ENCODE data around the gene NTRK1. TPM values are rescaled to one million over a fixed set of nuclear protein-coding genes. Genes with fewer than 3 reads are reported as not detected.
A peak's percentile ranks its signal among the peaks of the same experiment; 100 is the strongest.

Gene NTRK1
- total and polyA plus RNA-seq, 3 experiments from 2014 or later: 2.9 to 3.0 TPM; not detected in 1

- Mint-ChIP-seq H3K4me3 (no peak overlapping the region), H3K4me1 (peaks cover 11 to 22% (median 17%) of the 10 kb centered on the region in 3 donors), H3K27me3 (peaks cover 33 to 76% of the 10 kb centered on the region in 2 donors), H3K9me3 (no peaks in the 10 kb centered on the region), H3K36me3 (peaks cover 0 to 6% (median 2%) of the 10 kb centered on the region in 3 donors), H3K27ac (no peak overlapping the region)
- H3K36me3 ChIP-seq (ENCODE audit: insufficient read depth, low read length): no peaks in the 10 kb centered on the region
- H3K27me3 ChIP-seq (ENCODE audit: insufficient read depth, low read length, poor library complexity, severe bottlenecking): peaks cover 17% of the 10 kb centered on the region
- no peak overlapping the region for H3K27ac ChIP-seq (ENCODE audit: low read depth, low read length)
- ChIA-PET POLR2A (interaction anchor here (0.8 kb wide), 1 partner anchor 10 kb away, joined by 3 read pairs; no protein-coding TSS in a partner anchor), CTCF (interaction anchor here (0.9 to 6.2 kb wide), 21 partner anchors 8 to 178 kb away, joined by 3 to 109 read pairs (median 4); partner anchors contain the start of genes INSRR, NTRK1 and SH2D2A)
- peaks cover 3% of the 10 kb centered on the region for H3K4me1 ChIP-seq (ENCODE audit: insufficient read depth, low read length)
- H3K4me3 ChIP-seq (ENCODE audit: low read length): no peak overlapping the region
- H3K9me3 ChIP-seq (ENCODE audit: low read length): no peaks in the 10 kb centered on the region
- DNase-seq: peak in 1 of 5 donors; percentile 19
These were observed 21.1 kb upstream of the NTRK1 start for GRCh38 chr1:156839426-156840109.

GRCh38 chr1:156840186-156840897, 20.3 kb upstream of the NTRK1 start:
- no peak overlapping the region for H3K4me3 ChIP-seq (ENCODE audit: low read length)

GRCh38 chr1:156840898-156841279, 19.8 kb upstream of the NTRK1 start:
- DNase-seq: no peak
- Mint-ChIP-seq H3K36me3 (peaks cover 0 to 6% (median 2%) of the 10 kb centered on the region in 3 donors), H3K9me3 (no peaks in the 10 kb centered on the region), H3K4me1 (peaks cover 14 to 28% (median 16%) of the 10 kb centered on the region in 3 donors), H3K4me3 (no peak overlapping the region), H3K27me3 (peaks cover 38 to 76% of the 10 kb centered on the region in 2 donors), H3K27ac (no peak overlapping the region)
- H3K4me1 ChIP-seq (ENCODE audit: insufficient read depth, low read length): peaks cover 10% of the 10 kb centered on the region
- ChIA-PET POLR2A (interaction anchor here (0.6 kb wide), 1 partner anchor 34 kb away, joined by 3 read pairs; no protein-coding TSS in a partner anchor), CTCF (interaction anchor here (1.0 to 1.9 kb wide), 5 partner anchors 10 to 49 kb away, joined by 3 to 11 read pairs (median 3); partner anchors contain the start of genes INSRR and NTRK1)
- no peaks in the 10 kb centered on the region for H3K9me3 ChIP-seq (ENCODE audit: low read length)
- H3K27me3 ChIP-seq (ENCODE audit: insufficient read depth, low read length, poor library complexity, severe bottlenecking): peaks cover 23% of the 10 kb centered on the region
- H3K4me3 ChIP-seq (ENCODE audit: low read length): no peak overlapping the region
- H3K36me3 ChIP-seq (ENCODE audit: insufficient read depth, low read length): no peaks in the 10 kb centered on the region
- no peak overlapping the region for H3K27ac ChIP-seq (ENCODE audit: low read depth, low read length)

More at GRCh38 chr1:156840186-156840897, 20.3 kb upstream of the NTRK1 start:
- DNase-seq: peak in 1 of 5 donors; percentile 43
- Mint-ChIP-seq H3K27me3 (peaks cover 38 to 78% of the 10 kb centered on the region in 2 donors), H3K4me1 (peaks cover 13 to 29% (median 17%) of the 10 kb centered on the region in 3 donors), H3K9me3 (no peaks in the 10 kb centered on the region), H3K36me3 (peaks cover 0 to 6% (median 2%) of the 10 kb centered on the region in 3 donors), H3K4me3 (no peak overlapping the region), H3K27ac (peak overlapping the region in 1 of 8 donors; percentile 57)
- Histone ChIP-seq H3K27me3 (ENCODE audit: insufficient read depth, low read length, poor library complexity, severe bottlenecking) (peaks cover 23% of the 10 kb centered on the region), H3K36me3 (ENCODE audit: insufficient read depth, low read length) (no peaks in the 10 kb centered on the region), H3K27ac (ENCODE audit: low read depth, low read length) (no peak overlapping the region), H3K4me1 (ENCODE audit: insufficient read depth, low read length) (peaks cover 10% of the 10 kb centered on the region), H3K9me3 (ENCODE audit: low read length) (no peaks in the 10 kb centered on the region)
- ChIA-PET POLR2A (interaction anchor here (0.5 kb wide), 1 partner anchor 303 kb away, joined by 4 read pairs; no protein-coding TSS in a partner anchor), CTCF (interaction anchor here (1.2 to 2.8 kb wide), 4 partner anchors 9 to 50 kb away, joined by 3 to 30 read pairs (median 7); partner anchors contain the start of gene INSRR)

- no peaks in the 10 kb centered on the region for H3K36me3 ChIP-seq (ENCODE audit: insufficient read depth, low read length)
- H3K4me3 ChIP-seq (ENCODE audit: low read length): no peak overlapping the region
- H3K9me3 ChIP-seq (ENCODE audit: low read length): no peaks in the 10 kb centered on the region
- Mint-ChIP-seq H3K36me3 (peaks cover 0 to 6% (median 2%) of the 10 kb centered on the region in 3 donors), H3K4me1 (peaks cover 11 to 23% (median 12%) of the 10 kb centered on the region in 3 donors), H3K27ac (no peak overlapping the region), H3K4me3 (no peak overlapping the region), H3K9me3 (no peaks in the 10 kb centered on the region), H3K27me3 (peaks cover 38 to 76% of the 10 kb centered on the region in 2 donors)
- no peak overlapping the region for H3K27ac ChIP-seq (ENCODE audit: low read depth, low read length)
- H3K4me1 ChIP-seq (ENCODE audit: insufficient read depth, low read length): peaks cover 10% of the 10 kb centered on the region
- DNase-seq: peak in 1 of 5 donors; percentile 27
- ChIA-PET CTCF (interaction anchor here (1.0 to 1.9 kb wide), 4 partner anchors 18 to 49 kb away, joined by 3 to 11 read pairs (median 4); partner anchors contain the start of genes INSRR and NTRK1), POLR2A (interaction anchor here (0.6 kb wide), 1 partner anchor 34 kb away, joined by 3 read pairs; no protein-coding TSS in a partner anchor)
- peaks cover 23% of the 10 kb centered on the region for H3K27me3 ChIP-seq (ENCODE audit: insufficient read depth, low read length, poor library complexity, severe bottlenecking)
These were observed 19.3 kb upstream of the NTRK1 start for GRCh38 chr1:156841295-156841855.

GRCh38 chr1:156842618-156843300, 17.9 kb upstream of the NTRK1 start:
- no peaks in the 10 kb centered on the region for H3K9me3 Mint-ChIP-seq
- ChIA-PET POLR2A (no interaction called here), CTCF (interaction anchor here (1.6 kb wide), 1 partner anchor 18 kb away, joined by 8 read pairs; the partner anchor contains the start of gene NTRK1)
- no peak overlapping the region for H3K4me3 Mint-ChIP-seq
- H3K4me3 ChIP-seq (ENCODE audit: low read length): no peak overlapping the region
- H3K27me3 Mint-ChIP-seq: peaks cover 38 to 71% of the 10 kb centered on the region in 2 donors
- peaks cover 0 to 6% (median 2%) of the 10 kb centered on the region in 3 donors for H3K36me3 Mint-ChIP-seq
- no peaks in the 10 kb centered on the region for H3K36me3 ChIP-seq (ENCODE audit: insufficient read depth, low read length)
- H3K27me3 ChIP-seq (ENCODE audit: insufficient read depth, low read length, poor library complexity, severe bottlenecking): peaks cover 23% of the 10 kb centered on the region
- DNase-seq: peak in 1 of 5 donors; percentile 29
- no peak overlapping the region for H3K27ac ChIP-seq (ENCODE audit: low read depth, low read length)
- H3K4me1 Mint-ChIP-seq: peaks cover 11 to 28% (median 13%) of the 10 kb centered on the region in 3 donors
- H3K27ac Mint-ChIP-seq: no peak overlapping the region
- no peaks in the 10 kb centered on the region for H3K9me3 ChIP-seq (ENCODE audit: low read length)
- peaks cover 10% of the 10 kb centered on the region for H3K4me1 ChIP-seq (ENCODE audit: insufficient read depth, low read length)

GRCh38 chr1:156844102-156844501, 16.6 kb upstream of the NTRK1 start:
- Histone ChIP-seq H3K36me3 (ENCODE audit: insufficient read depth, low read length) (no peaks in the 10 kb centered on the region), H3K4me3 (ENCODE audit: low read length) (no peak overlapping the region), H3K4me1 (ENCODE audit: insufficient read depth, low read length) (peaks cover 17% of the 10 kb centered on the region), H3K27ac (ENCODE audit: low read depth, low read length) (no peak overlapping the region), H3K9me3 (ENCODE audit: low read length) (no peaks in the 10 kb centered on the region), H3K27me3 (ENCODE audit: insufficient read depth, low read length, poor library complexity, severe bottlenecking) (peaks cover 23% of the 10 kb centered on the region)
- Mint-ChIP-seq H3K9me3 (no peaks in the 10 kb centered on the region), H3K36me3 (peaks cover 0 to 6% (median 2%) of the 10 kb centered on the region in 3 donors), H3K27me3 (peaks cover 34 to 70% of the 10 kb centered on the region in 2 donors), H3K27ac (peak overlapping the region in 3 of 8 donors; percentile 43 to 84 (median 51)), H3K4me3 (peak overlapping the region in 3 of 7 donors; percentile 28 to 47 (median 35)), H3K4me1 (peaks cover 17 to 37% (median 20%) of the 10 kb centered on the region in 3 donors)
- ChIA-PET POLR2A (no interaction called here), CTCF (interaction anchor here (1.6 to 7.3 kb wide), 2 partner anchors 16 kb away, joined by 8 to 58 read pairs; partner anchors contain the start of genes INSRR and NTRK1)
- DNase-seq: no peak

- no peak overlapping the region for H3K4me3 ChIP-seq (ENCODE audit: low read length)
These were observed 16.0 kb upstream of the NTRK1 start for GRCh38 chr1:156844638-156845037.

More at GRCh38 chr1:156844638-156845037, 16.0 kb upstream of the NTRK1 start:
- Mint-ChIP-seq H3K27me3 (peaks cover 34 to 68% of the 10 kb centered on the region in 2 donors), H3K4me1 (peaks cover 18 to 41% (median 22%) of the 10 kb centered on the region in 3 donors), H3K4me3 (peak overlapping the region in 4 of 7 donors; percentile 11 to 71 (median 44)), H3K27ac (peak overlapping the region in 1 of 8 donors; percentile 84), H3K9me3 (no peaks in the 10 kb centered on the region), H3K36me3 (peaks cover 0 to 6% (median 2%) of the 10 kb centered on the region in 3 donors)
- H3K36me3 ChIP-seq (ENCODE audit: insufficient read depth, low read length): no peaks in the 10 kb centered on the region
- H3K27ac ChIP-seq (ENCODE audit: low read depth, low read length): no peak overlapping the region
- POLR2A ChIA-PET: no interaction called here
- no peaks in the 10 kb centered on the region for H3K9me3 ChIP-seq (ENCODE audit: low read length)
- peaks cover 23% of the 10 kb centered on the region for H3K27me3 ChIP-seq (ENCODE audit: insufficient read depth, low read length, poor library complexity, severe bottlenecking)
- CTCF ChIA-PET: interaction anchor here (7.3 kb wide), 1 partner anchor 15 kb away, joined by 58 read pairs; the partner anchor contains the start of genes INSRR and NTRK1
- H3K4me1 ChIP-seq (ENCODE audit: insufficient read depth, low read length): peaks cover 19% of the 10 kb centered on the region
- no peak for DNase-seq
